Prostate gland (tissue), 2 donors: ENCODE data around the gene XPO5. TPM values are rescaled to one million over a fixed set of nuclear protein-coding genes. Genes with fewer than 3 reads are reported as not detected.
"Not testable (repeated sequence)": the region's sequence is repeated elsewhere in the genome, so short reads cannot be mapped to it uniquely, and the experiment has no call there.

Experiments
- DNase-seq: peaks from one replicate; pipeline ENCODE4 v3.0.0-alpha.2; 2019; ENCODE audit warnings: low spot score
- H3K27ac ChIP-seq, 2 donors: fragments of 200-600 bp; sonication (generic); 2 replicates each; pipeline ENCODE4 v1.5.1; 2017 to 2019
- H3K27me3 ChIP-seq: fragments of 200-600 bp; sonication (generic); replicated peaks from 2 replicates; pipeline ENCODE4 v1.5.1; 2019; ENCODE audit not compliant: insufficient read depth
- H3K36me3 ChIP-seq, 2 donors: fragments of 200-600 bp; sonication (generic); 1 replicate in 1 of 2; 2 replicates in 1 of 2; pipeline versions ENCODE4 v1.5.1 to v1.8.1; 2017 to 2019
- H3K4me1 ChIP-seq: fragments of 200-600 bp; sonication (generic); replicated peaks from 2 replicates; pipeline ENCODE4 v1.5.1; 2019
- H3K4me3 ChIP-seq, 2 donors: fragments of 200-600 bp; sonication (generic); 2 replicates each; pipeline ENCODE4 v1.5.1; 2017 to 2019
- H3K9me3 ChIP-seq: fragments of 200-600 bp; sonication (generic); 2 replicates; pipeline ENCODE4 v1.5.1; 2017
- CTCF ChIP-seq, 4 experiments: fragments of 200-600 bp in 2 of 4; fragments of 450-650 bp in 2 of 4; sonication (generic) in 2 of 4; IDR thresholded peaks; 1 replicate in 3 of 4; 2 replicates in 1 of 4; pipeline ENCODE4 v1.5.1; 2016 to 2019; ENCODE audit warnings: antibody characterized with exemption in 4 of 4, mild to moderate bottlenecking in 2 of 4, moderate library complexity in 2 of 4
- POLR2A ChIP-seq: fragments of 450-650 bp; IDR thresholded peaks from one replicate; pipeline ENCODE4 v1.6.1; 2016; ENCODE audit warnings: antibody characterized with exemption, mild to moderate bottlenecking
- POLR2AphosphoS5 ChIP-seq: sonication (generic); formaldehyde crosslinking; IDR thresholded peaks from one replicate; pipeline ENCODE4 v1.6.1; 2017; ENCODE audit warnings: antibody characterized with exemption
- WGBS: methylation state at CpG from one replicate; pipeline ENCODE4 v1.1.5; 2018; 5-methylcytosine and 5-hydroxymethylcytosine counted together
- intact Hi-C: fragments of 100-400 bp; cut with DNase I; formaldehyde crosslinking; loops from one replicate; pipeline ENCODE4 v1.14.2; 2022
- total RNA-seq, 2 donors: library from RNA; depleted of rRNA; stranded (reverse); fragments of >200 nt; gene quantifications; one replicate each; pipeline ENCODE4 v1.1.0, GENCODE V29; 2016

XPO5 gene
- total RNA-seq, 2 donors from 2014 or later, result 17.9 to 33.3 TPM

- Histone ChIP-seq H3K27me3 (no peaks in the 10 kb centered on the region), H3K4me1 (no peaks in the 10 kb centered on the region), H3K4me3 (no peak overlapping the region), H3K9me3 (no peaks in the 10 kb centered on the region), H3K36me3 (no peaks in the 10 kb centered on the region), H3K27ac (no peak overlapping the region)
- DNase-seq, result peak; percentile 60
- intact Hi-C loops, result no loop called here
- TF ChIP-seq POLR2A (no peak), POLR2AphosphoS5 (peak; percentile 31), CTCF (IDR thresholded peaks at IDR 0.05) (peak; percentile 40 to 74 (median 60))
- 4% methylated on average over 5 of the region's 5 CpGs for WGBS
Observed at GRCh38 chr6:43608310-43608763, 32.5 kb upstream of the XPO5 start.

DNA sequence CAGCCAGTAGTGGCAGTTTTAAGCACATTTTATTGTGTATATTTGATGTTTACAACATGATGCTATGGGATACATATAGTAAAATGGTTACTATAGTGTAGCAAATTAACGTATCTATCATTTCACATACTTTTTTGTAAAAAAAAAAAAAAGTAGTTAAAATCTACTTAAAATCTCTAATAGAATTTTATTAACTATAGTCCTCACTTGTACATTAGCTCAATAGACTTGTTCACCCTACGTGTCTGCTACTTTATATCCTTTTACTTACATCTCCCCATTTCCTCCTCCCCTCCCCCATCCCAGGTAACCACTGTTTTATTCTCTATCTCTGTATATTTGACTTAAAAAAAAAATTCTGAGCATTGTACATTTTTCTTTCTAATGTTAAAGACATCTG is 30.2 kb upstream of the XPO5 start:
- WGBS, result 89% methylated on average over 2 of the region's 2 CpGs
- Histone ChIP-seq H3K27me3 (no peaks in the 10 kb centered on the region), H3K4me3 (no peak overlapping the region), H3K36me3 (no peaks in the 10 kb centered on the region), H3K9me3 (no peaks in the 10 kb centered on the region), H3K27ac (no peak overlapping the region), H3K4me1 (no peaks in the 10 kb centered on the region)
- no peak for DNase-seq
- TF ChIP-seq CTCF (IDR thresholded peaks at IDR 0.05) (no peak), POLR2A (no peak), POLR2AphosphoS5 (no peak)
- intact Hi-C loops, result no loop called here

- no peaks in the 10 kb centered on the region for H3K36me3 ChIP-seq
- no peak overlapping the region for H3K4me3 ChIP-seq
- WGBS, result 78% methylated on average over 2 of the region's 2 CpGs
- no peaks in the 10 kb centered on the region for H3K27me3 ChIP-seq
- no peak for DNase-seq
- no peak overlapping the region for H3K27ac ChIP-seq
- H3K4me1 ChIP-seq, result no peaks in the 10 kb centered on the region
- no peaks in the 10 kb centered on the region for H3K9me3 ChIP-seq
- TF ChIP-seq POLR2A (no peak), POLR2AphosphoS5 (no peak), CTCF (IDR thresholded peaks at IDR 0.05) (no peak)
- intact Hi-C loops, result no loop called here
Observed at GRCh38 chr6:43604174-43604573, 28.3 kb upstream of the XPO5 start.

DNA sequence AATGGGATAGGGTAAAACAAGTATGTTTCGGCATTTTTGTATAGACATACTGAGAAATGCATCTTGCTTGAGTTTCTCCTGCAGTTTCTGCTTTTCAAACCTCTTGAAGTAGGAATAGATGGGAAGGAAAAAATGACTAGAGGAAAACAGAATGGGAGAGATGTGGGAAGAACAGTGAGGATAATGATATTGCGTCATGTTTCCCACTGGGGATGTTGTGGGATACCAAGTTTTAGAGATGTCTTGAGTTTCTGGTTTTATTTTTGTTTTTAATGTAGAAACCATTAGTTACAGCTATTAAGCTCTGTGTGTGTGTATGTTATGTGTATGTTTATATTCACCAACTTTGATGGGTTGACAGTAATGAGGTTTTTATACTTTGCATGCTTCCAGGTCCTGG is 24.8 kb upstream of the XPO5 start:
- no peaks in the 10 kb centered on the region for H3K4me1 ChIP-seq
- H3K27ac ChIP-seq, result no peak overlapping the region
- no peak for DNase-seq
- intact Hi-C loops, result no loop called here
- no peaks in the 10 kb centered on the region for H3K9me3 ChIP-seq
- 93% methylated on average over 2 of the region's 2 CpGs for WGBS
- H3K4me3 ChIP-seq, result no peak overlapping the region
- H3K27me3 ChIP-seq, result no peaks in the 10 kb centered on the region
- no peaks in the 10 kb centered on the region for H3K36me3 ChIP-seq
- no peak for TF ChIP-seq POLR2A
- no peak for TF ChIP-seq POLR2AphosphoS5
- no peak for TF ChIP-seq CTCF (IDR thresholded peaks at IDR 0.05)

DNA sequence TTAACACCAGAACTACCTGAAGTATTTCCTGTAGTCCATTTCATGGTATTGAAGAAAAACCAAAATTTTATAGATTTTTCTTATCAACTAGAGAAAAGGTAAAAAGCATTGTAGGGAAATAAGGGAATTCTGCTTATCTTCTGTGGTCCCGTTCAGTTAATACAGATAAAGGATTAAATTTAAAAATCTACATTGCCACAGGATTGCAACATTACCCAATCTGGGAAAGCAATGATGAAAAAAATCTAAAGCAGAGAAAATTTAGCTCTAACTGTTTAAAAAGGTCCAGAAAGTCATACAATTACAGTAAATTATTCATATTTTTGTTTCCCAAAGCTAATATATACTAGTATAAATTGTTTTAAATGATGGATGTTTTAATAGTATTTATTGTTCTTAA is 18.1 kb upstream of the XPO5 start:
- H3K36me3 ChIP-seq, result no peaks in the 10 kb centered on the region
- WGBS, result 79% methylated on average over 1 of the region's 1 CpG
- H3K27me3 ChIP-seq, result no peaks in the 10 kb centered on the region
- no peak overlapping the region for H3K4me3 ChIP-seq
- intact Hi-C loops, result no loop called here
- H3K9me3 ChIP-seq, result no peaks in the 10 kb centered on the region
- TF ChIP-seq CTCF (IDR thresholded peaks at IDR 0.05) (no peak), POLR2A (no peak), POLR2AphosphoS5 (no peak)
- no peak overlapping the region for H3K27ac ChIP-seq
- H3K4me1 ChIP-seq, result no peaks in the 10 kb centered on the region
- no peak for DNase-seq

DNA sequence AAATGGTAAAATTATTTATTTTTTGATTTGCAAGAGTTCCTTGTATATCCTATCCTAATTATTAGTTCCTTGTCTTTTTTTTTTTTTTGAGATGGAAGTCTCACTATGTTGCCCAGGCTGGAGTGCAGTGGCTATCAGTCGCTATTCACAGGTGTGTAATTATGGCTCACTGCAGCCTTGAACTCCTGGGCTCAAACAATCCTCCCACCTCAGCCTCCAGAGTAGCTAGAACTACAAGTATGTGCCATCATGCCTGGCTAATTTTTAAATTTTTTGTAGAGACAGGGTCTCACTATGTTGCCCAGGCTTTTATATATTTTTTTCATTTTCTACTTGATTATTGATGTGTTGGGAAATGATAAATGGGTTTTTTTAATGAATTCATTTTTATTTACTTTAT is 13.7 kb upstream of the XPO5 start:
- H3K4me3 ChIP-seq, H3K27ac ChIP-seq, H3K36me3 ChIP-seq, DNase-seq, intact Hi-C loops, H3K4me1 ChIP-seq, H3K9me3 ChIP-seq, H3K27me3 ChIP-seq: not testable (repeated sequence)
- 96% methylated on average over 1 of the region's 1 CpG for WGBS
